Liver (tissue), 9 donors: ENCODE data around the gene GALR2. TPM values are rescaled to one million over a fixed set of nuclear protein-coding genes. Genes with fewer than 3 reads are reported as not detected.

Source experiments
- DNase-seq: peaks from one replicate; pipeline ENCODE4 v3.0.0-alpha.2; 2017; ENCODE audit warnings: low spot score
- H3K27ac ChIP-seq, 2 donors: one replicate each; pipeline ENCODE4 v1.7.0; 2013; ENCODE audit warnings: inconsistent platforms in 2 of 2, low read length in 2 of 2, control low read depth in 1 of 2, low read depth in 1 of 2, mild to moderate bottlenecking in 1 of 2
- H3K27me3 ChIP-seq, 4 donors: one replicate each; pipeline versions ENCODE4 v1.6.1 to v1.7.0; 2013; ENCODE audit warnings: low read length in 3 of 4, inconsistent platforms in 1 of 4, mild to moderate bottlenecking in 1 of 4, moderate library complexity in 1 of 4; ENCODE audit not compliant: control insufficient read depth in 4 of 4, insufficient read depth in 4 of 4
- H3K36me3 ChIP-seq, 4 donors: one replicate each; pipeline versions ENCODE4 v1.6.1 to v1.7.0; 2013; ENCODE audit warnings: low read length in 3 of 4, mild to moderate bottlenecking in 3 of 4, low read depth in 1 of 4, moderate library complexity in 1 of 4; ENCODE audit not compliant: control insufficient read depth in 4 of 4, insufficient read depth in 3 of 4
- H3K4me1 ChIP-seq, 4 donors: one replicate each; pipeline versions ENCODE4 v1.6.1 to v1.7.0; 2013; ENCODE audit warnings: low read length in 3 of 4, mild to moderate bottlenecking in 3 of 4, moderate library complexity in 1 of 4; ENCODE audit not compliant: control insufficient read depth in 4 of 4, insufficient read depth in 4 of 4
- H3K4me3 ChIP-seq, 3 donors: one replicate each; pipeline versions ENCODE4 v1.6.1 to v1.7.0; 2013; ENCODE audit warnings: low read length in 3 of 3, control low read depth in 1 of 3, low read depth in 1 of 3, mild to moderate bottlenecking in 1 of 3
- H3K9ac ChIP-seq, 2 donors: one replicate each; pipeline ENCODE4 v1.7.0; 2013; ENCODE audit warnings: low read length in 2 of 2, mild to moderate bottlenecking in 2 of 2, moderate library complexity in 2 of 2, control low read depth in 1 of 2, low read depth in 1 of 2
- H3K9me3 ChIP-seq, 4 donors: one replicate each; pipeline versions ENCODE4 v1.6.1 to v1.7.0; 2013; ENCODE audit warnings: low read length in 3 of 4; ENCODE audit not compliant: control insufficient read depth in 4 of 4
- EGR1 ChIP-seq, 2 donors: IDR thresholded peaks; 2 replicates each; pipeline ENCODE4 v1.6.1; 2016 to 2018; ENCODE audit warnings: antibody characterized with exemption in 2 of 2, low read depth in 2 of 2
- FOXA1 ChIP-seq: IDR thresholded peaks from 2 replicates; pipeline ENCODE4 v1.6.1; 2016; ENCODE audit warnings: antibody characterized with exemption
- FOXA2 ChIP-seq: IDR thresholded peaks from 2 replicates; pipeline ENCODE4 v1.6.1; 2016; ENCODE audit warnings: antibody characterized with exemption
- HNF4A ChIP-seq, 2 donors: conservative IDR thresholded peaks; 2 replicates each; pipeline ENCODE4 v1.6.1; 2016; ENCODE audit warnings: antibody characterized with exemption in 2 of 2, mild to moderate bottlenecking in 2 of 2
- JUND ChIP-seq, 2 donors: IDR thresholded peaks; 2 replicates each; pipeline ENCODE4 v1.6.1; 2016; ENCODE audit warnings: antibody characterized with exemption in 2 of 2
- NR2F2 ChIP-seq: IDR thresholded peaks from 2 replicates; pipeline ENCODE4 v1.6.1; 2016; ENCODE audit warnings: antibody characterized with exemption
- REST ChIP-seq: IDR thresholded peaks from 2 replicates; pipeline ENCODE4 v1.6.1; 2016; ENCODE audit warnings: antibody characterized with exemption, mild to moderate bottlenecking
- TAF1 ChIP-seq: conservative IDR thresholded peaks from 2 replicates; pipeline ENCODE4 v1.6.1; 2016; ENCODE audit warnings: antibody characterized with exemption, mild to moderate bottlenecking
- ZBTB33 ChIP-seq: IDR thresholded peaks from 2 replicates; pipeline ENCODE4 v1.6.1; 2016; ENCODE audit warnings: antibody characterized with exemption
- WGBS: extraction: QIAGEN DNeasy Blood & Tissue Kit; methylation state at CpG from one replicate; pipeline ENCODE4 v1.1.7; 2013; 5-methylcytosine and 5-hydroxymethylcytosine counted together
- polyA plus RNA-seq, 2 donors: library from polyadenylated mRNA; stranded (reverse) in 1 of 2; unstranded in 1 of 2; fragments of 200-250 nt in 1 of 2; fragments of >200 nt in 1 of 2; fragmentation: Nextera tagmentation in 1 of 2; extraction: Ambion mirVana in 1 of 2; gene quantifications; one replicate each; pipeline versions ENCODE4 v1.2.1 to v1.2.3, GENCODE V29; 2013 to 2015
- total RNA-seq, 2 donors: library from RNA; depleted of rRNA; stranded (reverse); fragments of >200 nt; gene quantifications; one replicate each; pipeline ENCODE4 v1.2.3, GENCODE V29; 2014
- TF ChIP-seq, protein P1 (sequence below): IDR thresholded peaks from 2 replicates; pipeline ENCODE4 v1.6.1; 2016; ENCODE audit warnings: antibody characterized with exemption
- TF ChIP-seq, protein P2 (sequence below): fragments of 150-350 bp; IDR thresholded peaks from 2 replicates; pipeline ENCODE4 v1.5.1; 2017; ENCODE audit warnings: improper control_type of control experiment, low read depth, low read length; ENCODE audit not compliant: missing input control
- TF ChIP-seq, protein P3 (sequence below): IDR thresholded peaks from 2 replicates; pipeline ENCODE4 v1.6.1; 2016; ENCODE audit warnings: antibody characterized with exemption
- donor health status: healthy.
- donor health status: healthy.
- donor health status: healthy.
- donor health status: healthy.
- donor health status: healthy.

Gene GALR2
- total and polyA plus RNA-seq, 4 donors = 0.08 to 0.22 (median 0.14) TPM; not detected in 1

DNA sequence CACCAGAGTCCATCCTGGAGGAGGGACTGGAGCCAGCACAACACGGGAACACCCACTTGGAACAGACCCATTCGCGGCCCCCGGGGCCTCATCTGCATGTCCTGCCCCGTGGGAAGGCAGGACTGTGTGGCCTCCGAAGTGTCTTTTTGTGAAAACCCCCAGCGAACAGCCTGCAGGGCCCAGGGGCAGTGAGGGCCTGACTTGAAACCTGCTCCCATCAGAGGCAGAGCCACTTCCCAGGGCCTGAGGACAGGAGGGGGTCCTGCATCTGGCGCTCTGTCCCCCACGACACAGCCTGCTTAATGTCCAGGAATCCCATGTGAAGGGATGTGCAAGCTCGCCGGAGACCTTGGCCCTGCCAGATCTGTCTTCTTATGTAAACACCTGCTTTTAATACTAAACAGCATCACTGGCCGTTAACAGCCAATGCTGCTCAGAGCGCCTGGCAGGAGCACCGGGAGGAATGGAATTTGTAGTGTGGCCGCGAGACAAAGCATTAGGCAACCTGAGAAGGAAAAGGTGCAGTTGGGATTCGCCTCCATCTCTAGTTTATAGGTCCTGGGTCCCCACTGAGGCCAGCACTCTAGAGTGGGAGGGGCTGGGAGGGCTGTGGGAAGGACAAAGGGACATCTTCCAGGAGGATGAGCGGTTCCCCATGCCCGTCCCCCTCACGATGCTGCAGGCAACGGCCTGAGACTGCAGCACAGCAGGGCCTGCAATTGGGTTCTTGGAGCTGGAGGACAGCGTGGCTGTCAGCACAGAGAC is 37.9 kb upstream of the GALR2 start:
- TF ChIP-seq REST (no peak), FOXA1 (no peak), FOXA2 (peak; percentile 76), ZBTB33 (no peak), TAF1 (no peak)
- TF ChIP-seq, protein P1, sequence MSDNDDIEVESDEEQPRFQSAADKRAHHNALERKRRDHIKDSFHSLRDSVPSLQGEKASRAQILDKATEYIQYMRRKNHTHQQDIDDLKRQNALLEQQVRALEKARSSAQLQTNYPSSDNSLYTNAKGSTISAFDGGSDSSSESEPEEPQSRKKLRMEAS = no peak
- 51% methylated on average over 22 of the region's 22 CpGs for WGBS
- no peak for DNase-seq
- Histone ChIP-seq H3K4me1 (peaks cover 0 to 2% (median 0%) of the 10 kb centered on the region in 4 donors), H3K27ac (no peak overlapping the region), H3K9me3 (no peaks in the 10 kb centered on the region), H3K36me3 (peaks cover 6 to 42% (median 33%) of the 10 kb centered on the region in 4 donors), H3K9ac (no peak overlapping the region), H3K27me3 (no peaks in the 10 kb centered on the region), H3K4me3 (no peak overlapping the region)

GRCh38 chr17:76038050-76038449 is 36.5 kb upstream of the GALR2 start:
- Histone ChIP-seq H3K4me3 (no peak overlapping the region), H3K27me3 (no peaks in the 10 kb centered on the region), H3K27ac (no peak overlapping the region), H3K4me1 (peaks cover 0 to 2% (median 0%) of the 10 kb centered on the region in 4 donors), H3K9me3 (no peaks in the 10 kb centered on the region), H3K9ac (no peak overlapping the region), H3K36me3 (peaks cover 10 to 48% (median 39%) of the 10 kb centered on the region in 4 donors)
- DNase-seq = no peak
- TF ChIP-seq FOXA2 = no peak
- TF ChIP-seq NR2F2 = no peak
- no peak for TF ChIP-seq TAF1
- no peak for TF ChIP-seq HNF4A (conservative IDR thresholded peaks at IDR 0.05)
- TF ChIP-seq EGR1 (IDR thresholded peaks at IDR 0.05; ENCODE audit: low read depth in 2 of 2) = no peak
- TF ChIP-seq, protein P2, sequence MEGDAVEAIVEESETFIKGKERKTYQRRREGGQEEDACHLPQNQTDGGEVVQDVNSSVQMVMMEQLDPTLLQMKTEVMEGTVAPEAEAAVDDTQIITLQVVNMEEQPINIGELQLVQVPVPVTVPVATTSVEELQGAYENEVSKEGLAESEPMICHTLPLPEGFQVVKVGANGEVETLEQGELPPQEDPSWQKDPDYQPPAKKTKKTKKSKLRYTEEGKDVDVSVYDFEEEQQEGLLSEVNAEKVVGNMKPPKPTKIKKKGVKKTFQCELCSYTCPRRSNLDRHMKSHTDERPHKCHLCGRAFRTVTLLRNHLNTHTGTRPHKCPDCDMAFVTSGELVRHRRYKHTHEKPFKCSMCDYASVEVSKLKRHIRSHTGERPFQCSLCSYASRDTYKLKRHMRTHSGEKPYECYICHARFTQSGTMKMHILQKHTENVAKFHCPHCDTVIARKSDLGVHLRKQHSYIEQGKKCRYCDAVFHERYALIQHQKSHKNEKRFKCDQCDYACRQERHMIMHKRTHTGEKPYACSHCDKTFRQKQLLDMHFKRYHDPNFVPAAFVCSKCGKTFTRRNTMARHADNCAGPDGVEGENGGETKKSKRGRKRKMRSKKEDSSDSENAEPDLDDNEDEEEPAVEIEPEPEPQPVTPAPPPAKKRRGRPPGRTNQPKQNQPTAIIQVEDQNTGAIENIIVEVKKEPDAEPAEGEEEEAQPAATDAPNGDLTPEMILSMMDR = no peak
- TF ChIP-seq, protein P3, sequence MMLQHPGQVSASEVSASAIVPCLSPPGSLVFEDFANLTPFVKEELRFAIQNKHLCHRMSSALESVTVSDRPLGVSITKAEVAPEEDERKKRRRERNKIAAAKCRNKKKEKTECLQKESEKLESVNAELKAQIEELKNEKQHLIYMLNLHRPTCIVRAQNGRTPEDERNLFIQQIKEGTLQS = no peak
- no peak for TF ChIP-seq JUND (IDR thresholded peaks at IDR 0.05)
- TF ChIP-seq ZBTB33 = no peak
- WGBS = 93% methylated on average over 3 of the region's 3 CpGs
